Adrenal gland (tissue), 5 donors: Measurements from ENCODE around the gene FARS2.

Experiments used
- CTCF ChIP-seq, 6 experiments: fragments of 450-650 bp in 4 of 6; fragments of 200-600 bp in 2 of 6; sonication (generic) in 1 of 6; IDR thresholded peaks; 1 replicate in 5 of 6; 2 replicates in 1 of 6; pipeline versions ENCODE4 v1.5.1 to v1.8.0; 2016 to 2021; ENCODE audit warnings: antibody characterized with exemption in 6 of 6, mild to moderate bottlenecking in 2 of 6, moderate library complexity in 1 of 6
- POLR2A ChIP-seq, 2 donors: fragments of 450-650 bp; IDR thresholded peaks; one replicate each; pipeline ENCODE4 v1.6.1; 2017; ENCODE audit warnings: antibody characterized with exemption in 2 of 2, mild to moderate bottlenecking in 2 of 2, moderate library complexity in 1 of 2
- donor health status: DM: no; HTN: no; CAD: no.

GRCh38 chr6:5504078-5504477 lies 242.8 kb downstream of the FARS2 start:
- TF ChIP-seq CTCF (IDR thresholded peaks at IDR 0.05) (no peak), POLR2A (IDR thresholded peaks at IDR 0.05) (no peak)
